Measurements from ENCODE around the gene PPARD. TPM values are rescaled to one million over a fixed set of nuclear protein-coding genes. Genes with fewer than 3 reads are reported as not detected.
"Not testable (repeated sequence)": the region's sequence is repeated elsewhere in the genome, so short reads cannot be mapped to it uniquely, and the experiment has no call there.

PPARD gene
- total RNA-seq, 1 donor from 2014 or later, result 33.8 TPM

GRCh38 chr6:35429463-35429862 lies 87.1 kb downstream of the PPARD start:
- no peak for TF ChIP-seq CTCF (IDR thresholded peaks at IDR 0.05)
- Mint-ChIP-seq H3K27ac (ENCODE audit: unreplicated experiment) (peak overlapping the region; percentile 92), H3K9me3 (ENCODE audit: unreplicated experiment) (no peaks in the 10 kb centered on the region), H3K4me3 (ENCODE audit: unreplicated experiment) (no peak overlapping the region), H3K27me3 (ENCODE audit: unreplicated experiment) (no peaks in the 10 kb centered on the region), H3K36me3 (ENCODE audit: unreplicated experiment) (peaks cover 15% of the 10 kb centered on the region), H3K4me1 (ENCODE audit: unreplicated experiment) (peaks cover 50% of the 10 kb centered on the region)
- no peak for DNase-seq (ENCODE audit: extremely low spot score, unreplicated experiment)

- peaks cover 6% of the 10 kb centered on the region for H3K36me3 Mint-ChIP-seq (ENCODE audit: unreplicated experiment)
- no peak for DNase-seq (ENCODE audit: extremely low spot score, unreplicated experiment)
- no peaks in the 10 kb centered on the region for H3K27me3 Mint-ChIP-seq (ENCODE audit: unreplicated experiment)
- no peak overlapping the region for H3K27ac Mint-ChIP-seq (ENCODE audit: unreplicated experiment)
- H3K4me3 Mint-ChIP-seq (ENCODE audit: unreplicated experiment), result no peak overlapping the region
- TF ChIP-seq CTCF (IDR thresholded peaks at IDR 0.05), result no peak
- H3K4me1 Mint-ChIP-seq (ENCODE audit: unreplicated experiment), result peaks cover 22% of the 10 kb centered on the region
- H3K9me3 Mint-ChIP-seq (ENCODE audit: unreplicated experiment), result no peaks in the 10 kb centered on the region
Measured at GRCh38 chr6:35432291-35432690, 89.9 kb downstream of the PPARD start.

- peaks cover 17% of the 10 kb centered on the region for H3K4me1 Mint-ChIP-seq (ENCODE audit: unreplicated experiment)
- not testable (repeated sequence) for H3K27me3 Mint-ChIP-seq (ENCODE audit: unreplicated experiment); H3K9me3 Mint-ChIP-seq (ENCODE audit: unreplicated experiment); H3K4me3 Mint-ChIP-seq (ENCODE audit: unreplicated experiment); H3K36me3 Mint-ChIP-seq (ENCODE audit: unreplicated experiment); DNase-seq (ENCODE audit: extremely low spot score, unreplicated experiment); H3K27ac Mint-ChIP-seq (ENCODE audit: unreplicated experiment)
Measured at GRCh38 chr6:35432702-35433101, 90.3 kb downstream of the PPARD start.

- Mint-ChIP-seq H3K4me3 (ENCODE audit: unreplicated experiment) (no peak overlapping the region), H3K9me3 (ENCODE audit: unreplicated experiment) (no peaks in the 10 kb centered on the region), H3K27me3 (ENCODE audit: unreplicated experiment) (no peaks in the 10 kb centered on the region), H3K4me1 (ENCODE audit: unreplicated experiment) (no peaks in the 10 kb centered on the region), H3K27ac (ENCODE audit: unreplicated experiment) (no peak overlapping the region), H3K36me3 (ENCODE audit: unreplicated experiment) (no peaks in the 10 kb centered on the region)
- no peak for TF ChIP-seq CTCF (IDR thresholded peaks at IDR 0.05)
- DNase-seq (ENCODE audit: extremely low spot score, unreplicated experiment), result no peak
Measured at GRCh38 chr6:35435074-35435837, 92.9 kb downstream of the PPARD start.

GRCh38 chr6:35436071-35436857 lies 93.9 kb downstream of the PPARD start:
- Mint-ChIP-seq H3K27me3 (ENCODE audit: unreplicated experiment) (no peaks in the 10 kb centered on the region), H3K36me3 (ENCODE audit: unreplicated experiment) (no peaks in the 10 kb centered on the region), H3K9me3 (ENCODE audit: unreplicated experiment) (no peaks in the 10 kb centered on the region), H3K27ac (ENCODE audit: unreplicated experiment) (no peak overlapping the region), H3K4me3 (ENCODE audit: unreplicated experiment) (no peak overlapping the region), H3K4me1 (ENCODE audit: unreplicated experiment) (no peaks in the 10 kb centered on the region)
- no peak for TF ChIP-seq CTCF (IDR thresholded peaks at IDR 0.05)
- DNase-seq (ENCODE audit: extremely low spot score, unreplicated experiment), result no peak

GRCh38 chr6:35438378-35439065 lies 96.2 kb downstream of the PPARD start:
- H3K36me3 Mint-ChIP-seq (ENCODE audit: unreplicated experiment); H3K27me3 Mint-ChIP-seq (ENCODE audit: unreplicated experiment); H3K4me3 Mint-ChIP-seq (ENCODE audit: unreplicated experiment); H3K4me1 Mint-ChIP-seq (ENCODE audit: unreplicated experiment); DNase-seq (ENCODE audit: extremely low spot score, unreplicated experiment); H3K27ac Mint-ChIP-seq (ENCODE audit: unreplicated experiment); H3K9me3 Mint-ChIP-seq (ENCODE audit: unreplicated experiment): not testable (repeated sequence)
